ENCODE measurements around the gene CCDC9B.

Gene CCDC9B

GRCh38 chr15:40344217-40344616 is 3.5 kb upstream of the CCDC9B start:
- DNase-seq = no peak

DNA sequence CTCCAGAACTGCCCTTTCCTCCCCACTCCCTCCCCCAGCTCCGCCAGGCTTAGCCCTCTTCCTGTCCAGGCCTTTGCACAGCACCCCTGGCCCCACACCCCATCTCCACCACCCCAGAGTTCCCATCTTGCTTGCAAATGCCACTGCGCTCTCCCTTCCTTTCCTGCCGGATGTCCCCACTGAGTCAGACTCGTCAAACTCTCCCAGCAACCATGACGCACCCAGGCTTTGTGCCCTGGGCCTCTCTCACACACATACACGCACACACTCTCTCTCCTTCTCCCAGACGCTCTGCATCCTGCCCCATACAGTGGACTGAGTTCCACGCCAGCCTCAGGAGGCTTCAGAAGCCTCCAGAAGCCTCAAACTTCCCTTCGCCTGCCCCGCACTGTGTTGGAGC is 2.8 kb upstream of the CCDC9B start:
- no peak for DNase-seq

DNA sequence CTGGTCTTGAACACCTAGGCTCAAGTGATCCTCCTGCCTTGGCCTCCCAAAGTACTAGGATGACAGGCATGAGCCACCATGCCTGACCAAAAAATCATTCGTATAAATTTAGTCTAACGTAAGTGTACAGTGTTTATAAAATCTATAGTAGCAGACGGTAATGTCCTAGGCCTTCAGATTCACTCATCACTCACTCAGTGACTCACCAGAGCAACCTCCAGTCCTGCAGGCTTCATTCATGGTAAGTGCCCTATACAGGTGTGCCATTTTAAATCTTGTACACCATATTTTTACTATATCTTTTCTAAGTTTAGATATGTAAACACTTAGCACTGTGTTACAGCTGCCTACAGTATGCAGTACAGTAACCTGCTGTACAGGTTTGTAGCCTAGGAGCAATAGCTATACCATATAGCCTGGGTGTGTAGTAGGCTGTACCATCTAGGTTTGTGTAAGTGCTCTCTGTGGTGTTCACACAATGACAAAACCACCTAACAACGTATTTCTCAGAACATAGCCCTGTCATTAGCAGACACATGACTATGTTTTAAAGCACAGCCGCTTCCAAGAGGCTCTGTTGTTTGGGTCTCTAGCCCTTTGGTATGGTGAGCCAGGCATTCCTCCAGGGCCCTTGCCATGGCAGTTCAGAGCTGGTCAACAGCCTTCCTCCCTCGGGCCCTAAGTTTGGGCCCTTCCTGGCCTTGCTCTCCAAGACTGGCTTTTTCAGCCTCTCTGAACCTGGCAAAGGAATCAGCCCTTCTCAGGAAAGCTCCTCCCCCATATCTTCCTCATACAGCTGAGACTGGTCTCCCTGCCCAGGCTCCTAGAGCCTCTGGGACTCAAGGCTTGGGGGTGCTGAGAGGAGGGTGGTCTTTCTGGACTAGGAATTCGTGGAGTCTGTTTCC is 1.9 kb upstream of the CCDC9B start:
- DNase-seq = no peak

- no peak for DNase-seq
These were observed 550 bp downstream of the CCDC9B start for GRCh38 chr15:40340038-40340739.

DNA sequence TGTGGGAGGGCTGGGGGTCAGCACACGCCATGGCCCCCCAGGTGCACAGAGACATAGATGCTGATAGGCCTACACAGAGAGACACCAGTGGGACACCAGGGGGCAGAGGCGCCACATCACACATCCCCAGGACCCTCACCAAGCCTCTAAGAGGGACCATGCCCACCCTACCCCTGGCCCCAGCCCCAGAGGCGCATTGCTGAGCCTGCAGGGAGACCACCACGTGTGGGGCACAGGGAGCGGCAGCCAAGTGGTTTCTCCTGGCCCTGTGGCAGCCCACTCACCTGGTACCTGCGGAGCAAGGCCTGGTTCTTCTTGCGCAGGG is 1.2 kb downstream of the CCDC9B start:
- DNase-seq = no peak

DNA sequence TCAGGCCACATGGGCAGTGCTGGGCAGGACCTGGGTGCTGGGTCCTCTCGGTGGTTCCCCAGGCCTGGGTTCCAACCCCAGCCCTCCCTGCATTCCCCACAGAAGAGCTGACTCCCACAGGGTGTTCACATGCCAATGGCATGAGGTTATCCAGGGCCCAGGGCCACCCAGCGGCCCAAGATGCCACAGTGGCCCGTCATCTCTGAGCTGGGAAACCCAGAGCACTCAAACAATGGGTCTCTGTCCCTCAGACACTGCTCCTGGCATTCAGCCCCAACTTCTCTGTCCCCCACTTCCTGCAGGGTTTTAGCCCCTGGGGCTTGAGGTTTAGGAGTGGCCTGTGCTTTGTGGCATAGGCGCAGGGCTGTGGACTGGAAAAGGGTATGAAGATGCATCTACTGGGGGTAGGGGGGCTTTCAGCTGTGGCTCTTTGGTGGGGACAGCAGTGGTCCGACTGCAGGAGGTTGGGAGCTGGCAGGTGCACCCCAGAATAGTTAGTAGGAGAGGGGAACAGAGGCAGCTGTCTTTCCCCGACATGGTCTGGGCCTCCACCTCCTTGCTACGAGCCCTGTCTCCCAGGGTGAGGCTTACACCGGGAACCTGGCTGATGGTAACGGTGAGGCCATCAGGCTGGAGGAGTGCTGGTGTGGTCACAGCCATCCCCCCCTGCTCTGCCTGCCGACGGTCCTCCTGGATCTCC is 1.7 kb downstream of the CCDC9B start:
- DNase-seq = no peak

DNA sequence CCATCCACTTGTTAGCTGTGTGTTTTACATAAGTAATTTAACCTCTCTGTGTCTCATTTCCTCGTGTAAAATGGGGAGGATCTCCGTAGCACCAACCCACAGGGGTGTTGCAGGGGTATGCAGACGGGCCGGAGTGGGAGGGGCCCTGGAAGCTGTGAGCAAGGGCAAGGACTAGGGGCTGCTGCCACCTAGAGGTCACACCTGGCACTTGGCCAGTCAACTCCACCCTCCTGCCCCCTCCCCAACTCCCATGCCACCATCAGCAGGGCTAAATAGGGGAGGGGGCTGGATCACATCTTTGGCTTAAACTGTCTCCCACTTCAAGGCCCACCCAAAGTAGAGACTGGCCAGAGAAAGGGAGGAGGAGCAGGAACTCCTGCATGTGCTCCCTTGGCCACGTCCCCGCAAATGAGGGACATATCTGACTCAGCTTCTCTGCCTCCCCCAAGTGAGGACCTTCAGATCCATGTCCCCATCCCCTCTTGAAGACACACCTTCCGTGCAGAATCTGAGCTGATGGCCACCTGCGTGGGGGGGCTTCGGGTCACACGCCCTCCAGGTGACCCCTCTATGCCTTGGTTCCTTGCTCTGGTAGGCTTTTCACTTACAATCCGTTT is 2.6 kb downstream of the CCDC9B start:
- DNase-seq = peak; percentile 70 to 79

DNA sequence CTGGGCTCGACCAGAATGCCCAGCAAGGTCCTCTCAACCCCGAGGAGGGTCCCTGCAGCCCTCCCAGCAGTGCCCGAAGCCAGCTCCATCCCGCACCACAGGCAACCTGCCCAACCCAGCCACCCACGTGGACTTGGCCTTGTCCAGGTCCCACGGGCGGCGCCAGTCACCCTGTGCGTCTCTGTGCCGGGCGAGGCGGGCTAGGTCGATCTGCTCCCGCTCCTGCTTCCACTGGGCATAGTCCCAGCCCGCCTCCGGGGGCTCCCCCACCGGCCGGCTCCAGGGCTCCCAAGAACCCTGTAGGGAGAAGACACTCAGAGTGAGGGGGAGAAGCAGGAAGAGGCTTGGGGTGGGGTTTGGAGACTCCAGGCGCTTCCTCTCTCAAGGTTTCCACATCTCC is 3.1 kb downstream of the CCDC9B start:
- DNase-seq = no peak

DNA sequence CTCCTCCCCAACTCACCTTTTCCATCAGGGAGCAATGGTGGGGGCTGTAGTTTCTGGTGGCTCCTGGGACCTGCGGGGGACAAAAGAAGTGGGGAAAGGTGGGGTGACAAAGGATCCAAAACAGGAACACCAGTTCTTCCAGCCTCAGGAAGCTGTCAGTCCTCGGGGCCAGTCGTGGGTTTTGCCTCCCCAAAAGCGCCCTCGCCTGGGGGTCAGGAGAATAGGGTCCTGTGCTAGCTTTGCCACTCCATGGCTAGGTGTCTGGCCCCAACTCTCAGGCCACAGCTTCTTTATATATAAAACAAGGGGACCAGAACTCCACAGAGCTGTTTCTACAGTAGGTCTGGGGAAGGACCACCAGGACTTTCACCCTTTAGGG is 4.0 kb downstream of the CCDC9B start:
- no peak for DNase-seq

- DNase-seq = no peak
These were observed 4.6 kb downstream of the CCDC9B start for GRCh38 chr15:40335938-40336743.

DNA sequence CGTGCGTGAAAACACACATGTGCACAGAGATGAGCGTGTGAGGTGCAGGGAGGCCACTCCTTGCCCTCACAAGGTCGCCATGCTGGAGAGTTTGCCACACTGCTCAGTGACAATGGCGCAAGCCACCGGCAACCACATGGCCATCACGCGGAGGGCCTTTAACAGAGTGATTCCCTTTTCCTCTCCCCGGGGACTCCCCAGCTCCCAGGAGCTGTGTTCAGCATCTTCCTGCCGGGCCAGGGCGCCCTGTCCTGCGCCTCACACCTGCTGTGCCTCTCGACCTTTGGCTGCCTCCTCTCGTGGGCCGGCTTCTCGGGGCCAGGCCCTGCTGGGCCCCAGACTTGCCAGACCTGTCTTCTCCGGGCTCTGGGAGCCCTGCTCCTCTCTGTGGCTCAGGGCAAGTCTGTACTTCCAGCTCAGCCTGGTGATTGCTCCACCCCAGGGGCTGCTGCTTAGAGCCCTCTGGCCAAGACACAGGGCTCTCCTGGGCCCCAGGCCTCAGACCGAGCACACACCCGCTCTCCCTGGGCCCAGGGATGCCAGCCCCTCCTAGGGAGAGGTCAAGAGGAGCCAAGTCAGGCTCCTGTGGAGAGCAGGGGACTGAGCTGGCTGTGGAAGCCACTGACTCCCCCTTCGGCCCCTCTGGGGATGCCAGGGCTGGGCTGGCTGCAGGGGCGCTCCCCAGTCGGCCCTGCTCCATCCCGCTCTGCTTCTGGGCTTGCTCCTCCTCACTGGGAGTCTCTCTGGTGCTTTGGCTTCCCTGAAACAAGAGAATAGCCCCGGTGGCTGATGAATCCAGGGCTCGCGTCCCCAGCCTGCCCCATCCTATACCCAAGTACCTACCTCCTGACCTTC is 5.6 kb downstream of the CCDC9B start:
- no peak for DNase-seq

DNA sequence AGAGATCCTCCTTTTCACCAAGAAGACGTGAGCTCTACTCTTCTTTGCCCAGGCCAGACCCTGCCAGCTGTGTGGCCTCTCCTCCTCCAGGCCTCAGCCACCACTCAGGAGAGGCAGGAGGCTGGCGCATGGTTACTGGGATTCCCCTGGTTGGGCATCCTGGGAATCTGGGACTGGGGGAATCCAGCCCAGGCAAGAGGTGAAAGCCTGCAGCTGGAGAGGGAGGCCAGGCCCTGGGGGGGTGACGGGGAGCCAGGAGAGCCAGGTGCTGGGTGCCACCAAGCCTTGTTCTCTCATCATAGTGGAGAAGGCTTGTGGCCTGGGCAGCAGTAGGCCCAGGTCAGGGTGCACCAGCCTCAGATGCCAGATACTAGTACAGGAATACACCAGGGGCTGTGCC is 6.2 kb downstream of the CCDC9B start:
- no peak for DNase-seq

DNA sequence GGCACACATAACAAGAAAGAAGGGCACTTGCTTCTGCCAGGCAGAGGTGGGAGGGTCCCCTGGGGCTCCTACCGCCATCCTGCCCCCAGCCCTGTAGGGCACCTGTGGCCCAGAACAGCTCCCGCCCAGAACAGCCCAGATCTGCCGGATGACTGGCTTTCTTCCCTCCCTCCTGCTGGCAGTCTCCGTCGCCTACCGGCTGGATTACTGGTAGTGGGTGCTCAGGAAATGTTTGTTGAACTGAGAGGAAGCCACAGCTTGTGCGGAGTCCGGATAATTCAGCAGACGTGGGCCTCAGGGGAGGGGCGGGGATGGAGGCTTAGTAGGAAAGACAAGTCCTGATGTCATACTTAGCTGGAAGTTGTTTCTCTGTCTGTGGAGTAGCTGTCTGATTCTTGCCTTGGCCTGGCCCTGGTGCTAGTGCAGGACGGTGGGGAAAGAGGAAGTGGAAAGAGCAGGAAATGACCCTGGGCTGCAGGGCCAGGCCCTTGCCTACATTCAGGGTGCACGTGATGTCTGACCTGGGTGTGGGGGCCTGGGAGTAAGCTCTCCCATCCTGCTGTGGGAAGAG is 6.7 kb downstream of the CCDC9B start:
- no peak for DNase-seq

DNA sequence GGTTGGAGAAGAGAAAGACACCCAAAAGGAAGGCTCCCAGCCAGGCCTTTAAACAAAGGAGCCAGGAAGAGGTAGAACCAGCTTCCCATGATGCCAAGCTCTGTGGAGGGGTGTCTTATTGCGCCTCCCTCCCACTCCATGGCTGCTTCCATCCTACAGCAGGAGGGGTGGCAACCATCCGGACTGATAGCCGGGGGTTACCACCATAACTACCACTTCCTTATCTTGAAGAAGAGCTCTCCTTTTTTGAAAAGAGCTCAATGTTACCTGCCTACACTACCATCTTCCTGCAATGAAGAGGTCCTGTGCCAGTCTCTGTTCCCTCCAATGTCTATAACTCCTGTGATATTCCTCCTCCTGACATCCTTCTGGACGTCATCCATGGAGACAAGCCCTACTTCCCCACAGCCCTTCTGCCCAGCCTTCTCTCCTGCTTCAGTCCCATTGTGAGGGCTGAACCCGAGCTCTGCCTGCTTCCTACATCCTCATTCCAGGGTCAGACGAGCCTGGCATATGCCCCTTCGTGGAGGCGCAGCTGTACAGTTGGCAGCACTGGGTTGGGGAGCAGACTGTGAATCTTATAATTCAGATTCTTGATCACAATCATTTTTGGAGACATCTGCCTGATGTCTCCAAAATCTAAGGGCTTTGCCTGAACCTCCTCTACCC is 8.5 kb downstream of the CCDC9B start:
- no peak for DNase-seq

GRCh38 chr15:40331637-40332036 is 9.1 kb downstream of the CCDC9B start:
- DNase-seq = no peak

GRCh38 chr15:40331026-40331425 is 9.7 kb downstream of the CCDC9B start:
- DNase-seq = no peak

GRCh38 chr15:40330368-40330836 is 10.3 kb downstream of the CCDC9B start:
- DNase-seq = no peak

- no peak for DNase-seq
These were observed 10.9 kb downstream of the CCDC9B start for GRCh38 chr15:40329804-40330203.

DNA sequence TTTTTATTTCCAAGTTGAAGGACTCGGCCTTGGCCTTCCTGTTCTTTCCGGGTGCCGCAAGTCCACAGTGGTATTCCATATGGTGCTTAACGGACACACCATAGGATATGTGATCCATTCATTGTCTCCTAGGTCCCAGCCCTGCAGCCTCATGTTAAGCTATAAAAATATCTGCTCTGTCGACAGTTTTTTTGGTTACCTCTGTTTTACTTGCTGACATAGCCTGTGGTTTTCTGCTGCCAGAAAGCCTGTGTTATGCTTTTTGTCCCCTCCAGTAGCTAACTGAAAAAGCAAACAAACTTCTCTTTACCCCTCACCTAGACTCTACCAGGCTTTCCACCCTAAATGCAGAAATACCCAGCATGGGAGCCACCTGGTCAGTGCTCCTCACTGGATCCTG is 12.0 kb downstream of the CCDC9B start:
- no peak for DNase-seq

DNA sequence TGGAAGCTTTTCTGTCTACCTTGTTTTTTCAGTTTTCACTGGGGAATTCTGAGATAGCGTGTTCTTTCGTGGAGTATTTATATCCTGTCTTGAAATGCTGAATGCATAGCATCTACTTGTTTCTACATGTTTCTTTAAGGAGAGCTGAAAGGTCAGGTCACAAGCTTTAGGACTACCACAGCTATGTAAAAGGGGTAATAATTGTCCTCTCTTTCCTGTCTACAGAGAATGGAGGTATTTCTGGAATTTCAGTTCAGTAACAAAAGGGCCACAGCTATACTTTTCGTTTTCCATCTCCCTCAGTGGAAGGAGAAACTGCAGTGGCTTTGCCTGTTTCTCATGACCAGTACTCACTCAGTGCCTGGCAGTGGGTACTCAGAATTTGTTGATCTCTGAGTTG is 12.6 kb downstream of the CCDC9B start:
- DNase-seq = no peak

DNA sequence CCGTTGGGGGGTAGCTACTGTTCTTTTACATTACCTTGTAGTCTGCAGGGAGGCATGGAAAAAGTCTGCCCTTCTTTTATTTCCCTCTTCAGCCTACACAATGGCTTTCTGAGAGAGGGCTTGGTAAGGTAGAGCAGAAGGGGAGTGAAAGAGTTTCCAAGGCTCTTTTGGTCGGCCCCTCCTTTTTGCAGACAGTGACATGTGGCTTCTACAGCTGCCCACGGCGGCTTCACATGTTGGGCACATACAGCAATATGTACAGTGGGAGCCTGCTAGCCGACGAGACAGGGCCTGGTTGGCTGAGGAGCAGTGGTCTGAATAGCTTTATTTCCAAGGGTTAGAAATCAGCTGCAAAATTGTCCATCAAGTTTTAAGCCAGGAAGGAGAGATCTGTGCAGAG is 13.3 kb downstream of the CCDC9B start:
- DNase-seq = no peak

Measured in stimulated activated CD4-positive, alpha-beta T cell treated with anti-CD3 and anti-CD28 coated beads, Interleukin-2, amount 100 ng/mL, for 48 hours (primary cell).